ENCODE measurements around the gene HYI. TPM values are rescaled to one million over a fixed set of nuclear protein-coding genes. Genes with fewer than 3 reads are reported as not detected.

Gene HYI
- polyA plus RNA-seq, 1 of the 3 experiments (the other 2 are of a cell fraction) = 11.1 TPM

DNA sequence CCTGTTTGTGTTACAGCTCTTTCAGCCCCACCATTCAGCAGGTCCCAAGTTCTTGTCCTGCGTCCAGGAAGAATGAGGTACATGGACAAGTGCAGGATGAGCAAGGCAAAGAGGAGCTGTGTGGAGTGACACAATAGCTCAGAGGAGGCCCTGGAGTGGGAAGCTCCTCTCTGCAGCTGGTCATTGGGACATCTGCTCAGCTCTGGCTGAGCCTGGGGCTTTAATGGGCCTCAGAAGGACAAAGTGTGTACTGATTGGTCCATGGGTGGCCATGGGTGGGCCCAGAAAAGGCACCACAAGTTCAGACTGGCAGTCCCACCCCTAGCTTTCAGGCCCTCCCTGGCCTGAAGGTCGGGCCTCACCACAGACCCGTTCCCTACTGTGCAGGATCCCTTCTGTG, 14.7 kb upstream of the HYI start:
- ChIA-PET POLR2A (no interaction called here), CTCF (interaction anchor here (1.3 kb wide), 1 partner anchor 466 kb away, joined by 3 read pairs; no protein-coding TSS in a partner anchor)
- Histone ChIP-seq H2AFZ (ENCODE audit: low read depth) (no peak overlapping the region), H3K36me3 (replicated peaks in 1 of 2; ENCODE audit: control insufficient read depth in 1 of 2, insufficient read depth in 2 of 2, low read length in 1 of 2) (no peaks in the 10 kb centered on the region), H3K27me3 (ENCODE audit: insufficient read depth) (no peaks in the 10 kb centered on the region), H3K4me3 (ENCODE audit: low read depth in 2 of 2, low read length in 1 of 2) (no peak overlapping the region), H3K4me2 (no peak overlapping the region), H4K20me1 (ENCODE audit: insufficient read depth) (no peaks in the 10 kb centered on the region), H3K9ac (no peak overlapping the region), H3K9me3 (no peaks in the 10 kb centered on the region), H3F3A (replicated peaks; ENCODE audit: insufficient read depth) (peaks cover 18% of the 10 kb centered on the region), H3K79me2 (ENCODE audit: insufficient read depth) (no peaks in the 10 kb centered on the region), H3K9me2 (no peaks in the 10 kb centered on the region), H3K27ac (ENCODE audit: low read depth in 2 of 2, low read length in 1 of 2) (no peak overlapping the region), H3K4me1 (ENCODE audit: control insufficient read depth in 1 of 2, insufficient read depth in 2 of 2, low read depth in 1 of 2, low read length in 1 of 2) (peaks cover 14 to 26% of the 10 kb centered on the region in 2 experiments)
- no peak for DNase-seq
- 86% methylated on average over 1 of the region's 3 CpGs for WGBS (ENCODE audit: low lambda C conversion rate)
- TF ChIP-seq EP300 (IDR thresholded peaks at IDR 0.05; ENCODE audit: borderline replicate concordance in 1 of 2, low read depth in 1 of 2, low read length in 1 of 2) (no peak), JUND (IDR thresholded peaks at IDR 0.05) (no peak), RAD21 (IDR thresholded peaks at IDR 0.05; ENCODE audit: low read length) (no peak), ELF1 (IDR thresholded peaks at IDR 0.05) (no peak), RFX5 (IDR thresholded peaks at IDR 0.05; ENCODE audit: low read length) (no peak), FOXJ3 (CRISPR knock-in tag; IDR thresholded peaks at IDR 0.05) (no peak), MEF2A (IDR thresholded peaks at IDR 0.05; ENCODE audit: borderline replicate concordance, low read depth) (no peak), EZH2phosphoT487 (IDR thresholded peaks at IDR 0.05; ENCODE audit: borderline replicate concordance, low read depth) (no peak)
- TF ChIP-seq, protein P1, sequence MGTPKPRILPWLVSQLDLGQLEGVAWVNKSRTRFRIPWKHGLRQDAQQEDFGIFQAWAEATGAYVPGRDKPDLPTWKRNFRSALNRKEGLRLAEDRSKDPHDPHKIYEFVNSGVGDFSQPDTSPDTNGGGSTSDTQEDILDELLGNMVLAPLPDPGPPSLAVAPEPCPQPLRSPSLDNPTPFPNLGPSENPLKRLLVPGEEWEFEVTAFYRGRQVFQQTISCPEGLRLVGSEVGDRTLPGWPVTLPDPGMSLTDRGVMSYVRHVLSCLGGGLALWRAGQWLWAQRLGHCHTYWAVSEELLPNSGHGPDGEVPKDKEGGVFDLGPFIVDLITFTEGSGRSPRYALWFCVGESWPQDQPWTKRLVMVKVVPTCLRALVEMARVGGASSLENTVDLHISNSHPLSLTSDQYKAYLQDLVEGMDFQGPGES (IDR thresholded peaks at IDR 0.05; ENCODE audit: low read depth, low read length) = no peak
- TF ChIP-seq, protein P2, sequence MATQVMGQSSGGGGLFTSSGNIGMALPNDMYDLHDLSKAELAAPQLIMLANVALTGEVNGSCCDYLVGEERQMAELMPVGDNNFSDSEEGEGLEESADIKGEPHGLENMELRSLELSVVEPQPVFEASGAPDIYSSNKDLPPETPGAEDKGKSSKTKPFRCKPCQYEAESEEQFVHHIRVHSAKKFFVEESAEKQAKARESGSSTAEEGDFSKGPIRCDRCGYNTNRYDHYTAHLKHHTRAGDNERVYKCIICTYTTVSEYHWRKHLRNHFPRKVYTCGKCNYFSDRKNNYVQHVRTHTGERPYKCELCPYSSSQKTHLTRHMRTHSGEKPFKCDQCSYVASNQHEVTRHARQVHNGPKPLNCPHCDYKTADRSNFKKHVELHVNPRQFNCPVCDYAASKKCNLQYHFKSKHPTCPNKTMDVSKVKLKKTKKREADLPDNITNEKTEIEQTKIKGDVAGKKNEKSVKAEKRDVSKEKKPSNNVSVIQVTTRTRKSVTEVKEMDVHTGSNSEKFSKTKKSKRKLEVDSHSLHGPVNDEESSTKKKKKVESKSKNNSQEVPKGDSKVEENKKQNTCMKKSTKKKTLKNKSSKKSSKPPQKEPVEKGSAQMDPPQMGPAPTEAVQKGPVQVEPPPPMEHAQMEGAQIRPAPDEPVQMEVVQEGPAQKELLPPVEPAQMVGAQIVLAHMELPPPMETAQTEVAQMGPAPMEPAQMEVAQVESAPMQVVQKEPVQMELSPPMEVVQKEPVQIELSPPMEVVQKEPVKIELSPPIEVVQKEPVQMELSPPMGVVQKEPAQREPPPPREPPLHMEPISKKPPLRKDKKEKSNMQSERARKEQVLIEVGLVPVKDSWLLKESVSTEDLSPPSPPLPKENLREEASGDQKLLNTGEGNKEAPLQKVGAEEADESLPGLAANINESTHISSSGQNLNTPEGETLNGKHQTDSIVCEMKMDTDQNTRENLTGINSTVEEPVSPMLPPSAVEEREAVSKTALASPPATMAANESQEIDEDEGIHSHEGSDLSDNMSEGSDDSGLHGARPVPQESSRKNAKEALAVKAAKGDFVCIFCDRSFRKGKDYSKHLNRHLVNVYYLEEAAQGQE (IDR thresholded peaks at IDR 0.05; ENCODE audit: low read depth, low read length) = no peak
- TF ChIP-seq, protein P3, sequence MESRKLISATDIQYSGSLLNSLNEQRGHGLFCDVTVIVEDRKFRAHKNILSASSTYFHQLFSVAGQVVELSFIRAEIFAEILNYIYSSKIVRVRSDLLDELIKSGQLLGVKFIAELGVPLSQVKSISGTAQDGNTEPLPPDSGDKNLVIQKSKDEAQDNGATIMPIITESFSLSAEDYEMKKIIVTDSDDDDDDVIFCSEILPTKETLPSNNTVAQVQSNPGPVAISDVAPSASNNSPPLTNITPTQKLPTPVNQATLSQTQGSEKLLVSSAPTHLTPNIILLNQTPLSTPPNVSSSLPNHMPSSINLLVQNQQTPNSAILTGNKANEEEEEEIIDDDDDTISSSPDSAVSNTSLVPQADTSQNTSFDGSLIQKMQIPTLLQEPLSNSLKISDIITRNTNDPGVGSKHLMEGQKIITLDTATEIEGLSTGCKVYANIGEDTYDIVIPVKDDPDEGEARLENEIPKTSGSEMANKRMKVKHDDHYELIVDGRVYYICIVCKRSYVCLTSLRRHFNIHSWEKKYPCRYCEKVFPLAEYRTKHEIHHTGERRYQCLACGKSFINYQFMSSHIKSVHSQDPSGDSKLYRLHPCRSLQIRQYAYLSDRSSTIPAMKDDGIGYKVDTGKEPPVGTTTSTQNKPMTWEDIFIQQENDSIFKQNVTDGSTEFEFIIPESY (IDR thresholded peaks at IDR 0.05; ENCODE audit: borderline replicate concordance, low read depth) = no peak

Data from SK-N-SH (cell line).